ENCODE measurements around the gene MPL.
"Not testable (repeated sequence)": the region's sequence is repeated elsewhere in the genome, so short reads cannot be mapped to it uniquely, and the experiment has no call there.

Gene MPL

DNA sequence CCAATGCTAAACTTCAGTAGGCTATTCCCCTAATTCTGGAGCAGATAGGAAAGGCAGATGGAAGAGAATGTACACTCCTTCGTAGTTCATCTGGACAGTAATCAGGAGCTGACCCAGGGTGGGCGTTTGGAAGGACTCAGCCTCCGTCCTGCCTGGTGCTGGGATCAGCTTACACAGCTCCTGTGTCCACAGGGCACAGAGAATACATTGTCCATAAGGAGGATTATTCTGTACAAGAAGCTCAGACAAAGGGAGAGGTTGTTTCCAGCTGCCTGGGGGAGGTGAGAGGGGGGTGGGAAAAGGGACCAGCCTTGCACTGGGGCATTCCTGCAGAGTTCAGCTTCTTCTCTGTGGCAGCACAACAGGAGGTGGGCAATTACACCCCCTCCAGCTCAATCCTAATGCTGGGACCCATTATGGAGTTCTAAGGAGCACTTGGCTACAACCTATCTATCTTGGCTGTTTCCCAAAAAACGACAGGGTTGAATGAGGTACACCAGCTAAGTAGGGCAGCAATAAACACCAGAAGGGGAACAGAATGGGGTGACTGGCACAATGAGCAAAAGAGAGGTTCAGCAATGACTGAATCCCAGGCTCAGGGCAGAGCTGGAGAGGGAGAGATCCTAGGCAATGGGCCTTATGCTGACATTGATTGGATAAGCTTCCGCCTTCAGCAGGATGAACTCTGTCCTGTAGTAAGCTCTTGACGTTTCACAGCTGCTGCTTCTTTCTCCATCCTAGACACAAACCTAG lies 44.6 kb downstream of the MPL start:
- no peak for DNase-seq

DNA sequence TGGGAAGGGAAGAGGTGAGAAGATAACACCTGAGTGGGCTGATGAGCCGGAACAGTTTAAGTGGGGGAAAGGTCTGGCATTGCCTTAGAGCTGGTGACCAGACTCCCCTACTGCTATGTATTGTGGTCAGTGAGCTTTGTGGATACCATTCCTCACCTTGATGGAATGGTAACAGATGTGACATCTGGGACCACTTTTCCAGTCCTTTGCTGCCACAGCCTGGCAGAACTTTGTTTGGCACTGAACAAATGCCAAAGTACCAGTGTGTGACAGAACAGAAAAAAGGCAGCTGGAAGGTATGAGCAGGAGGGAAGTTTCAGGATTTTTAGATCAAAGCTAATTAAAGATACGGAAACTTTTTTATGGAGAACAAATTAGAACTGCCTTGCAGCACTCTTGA lies 45.8 kb downstream of the MPL start:
- DNase-seq: no peak

DNA sequence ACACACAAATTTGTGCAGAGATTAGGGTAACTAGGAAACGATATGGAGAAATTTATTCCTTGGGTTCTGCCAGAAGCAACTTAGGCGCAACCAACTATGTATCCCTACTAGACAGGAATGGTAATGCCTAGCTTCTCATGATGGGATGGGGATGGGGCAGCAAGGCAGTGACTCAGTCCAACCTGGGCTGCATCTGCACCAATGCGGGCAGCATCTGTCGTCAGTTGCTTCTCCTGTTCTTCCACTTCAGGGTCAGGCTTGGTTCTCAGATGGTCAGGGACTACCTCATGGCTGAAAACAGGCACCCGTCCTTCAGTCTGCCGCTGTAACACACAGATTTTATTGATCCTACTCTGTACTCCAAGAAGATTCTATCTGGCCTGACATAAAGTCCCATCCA lies 49.1 kb downstream of the MPL start:
- DNase-seq: no peak

DNA sequence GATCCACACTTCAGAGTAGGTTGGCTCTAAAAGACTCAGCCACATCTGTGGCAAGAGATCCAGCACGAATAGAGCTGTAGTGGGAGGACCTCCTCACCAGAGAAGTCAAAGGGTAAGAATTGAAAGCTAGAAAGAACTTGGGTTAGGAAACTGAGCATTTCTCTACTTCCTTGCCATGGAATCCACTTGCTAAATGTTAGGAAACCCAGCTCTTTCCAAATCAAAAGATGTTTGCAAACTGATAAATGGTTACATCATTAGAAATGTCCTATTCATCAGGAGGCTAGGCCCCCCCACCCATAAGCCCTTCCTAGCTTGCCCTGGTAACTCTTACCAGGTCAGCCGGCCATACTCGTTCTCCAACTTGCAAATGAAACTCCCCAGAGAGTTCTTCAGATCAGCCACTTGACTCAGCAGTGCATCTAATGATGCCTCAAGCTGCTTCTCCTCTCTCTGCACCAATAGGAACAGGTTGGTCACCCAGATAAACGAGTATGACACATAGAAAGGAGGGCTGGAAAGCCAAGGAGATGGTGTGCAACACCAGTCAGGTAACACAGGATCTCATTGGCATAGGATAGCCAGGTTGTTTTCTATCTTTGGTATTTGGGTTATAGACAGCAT lies 50.5 kb downstream of the MPL start:
- peak; percentile 78 to 83 for DNase-seq

DNA sequence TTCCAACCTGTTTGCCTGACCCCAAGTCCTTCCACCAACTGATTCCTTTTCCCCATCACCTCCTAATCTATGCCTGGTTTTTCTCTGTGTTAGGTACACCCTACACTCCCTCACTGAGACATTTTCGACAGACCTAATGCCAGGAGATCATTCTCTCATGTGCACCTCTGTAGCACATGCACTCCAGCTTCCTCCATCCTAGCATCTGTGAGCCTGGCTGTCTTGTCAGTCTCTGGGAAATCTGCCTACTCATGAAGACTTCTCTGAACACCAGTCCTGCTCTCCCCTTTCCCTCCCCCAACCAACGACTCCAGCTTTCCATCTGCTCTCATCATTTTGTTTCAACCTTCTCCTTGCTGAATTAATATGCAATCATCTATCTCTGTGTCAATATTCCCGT lies 51.0 kb downstream of the MPL start:
- DNase-seq: no peak

DNA sequence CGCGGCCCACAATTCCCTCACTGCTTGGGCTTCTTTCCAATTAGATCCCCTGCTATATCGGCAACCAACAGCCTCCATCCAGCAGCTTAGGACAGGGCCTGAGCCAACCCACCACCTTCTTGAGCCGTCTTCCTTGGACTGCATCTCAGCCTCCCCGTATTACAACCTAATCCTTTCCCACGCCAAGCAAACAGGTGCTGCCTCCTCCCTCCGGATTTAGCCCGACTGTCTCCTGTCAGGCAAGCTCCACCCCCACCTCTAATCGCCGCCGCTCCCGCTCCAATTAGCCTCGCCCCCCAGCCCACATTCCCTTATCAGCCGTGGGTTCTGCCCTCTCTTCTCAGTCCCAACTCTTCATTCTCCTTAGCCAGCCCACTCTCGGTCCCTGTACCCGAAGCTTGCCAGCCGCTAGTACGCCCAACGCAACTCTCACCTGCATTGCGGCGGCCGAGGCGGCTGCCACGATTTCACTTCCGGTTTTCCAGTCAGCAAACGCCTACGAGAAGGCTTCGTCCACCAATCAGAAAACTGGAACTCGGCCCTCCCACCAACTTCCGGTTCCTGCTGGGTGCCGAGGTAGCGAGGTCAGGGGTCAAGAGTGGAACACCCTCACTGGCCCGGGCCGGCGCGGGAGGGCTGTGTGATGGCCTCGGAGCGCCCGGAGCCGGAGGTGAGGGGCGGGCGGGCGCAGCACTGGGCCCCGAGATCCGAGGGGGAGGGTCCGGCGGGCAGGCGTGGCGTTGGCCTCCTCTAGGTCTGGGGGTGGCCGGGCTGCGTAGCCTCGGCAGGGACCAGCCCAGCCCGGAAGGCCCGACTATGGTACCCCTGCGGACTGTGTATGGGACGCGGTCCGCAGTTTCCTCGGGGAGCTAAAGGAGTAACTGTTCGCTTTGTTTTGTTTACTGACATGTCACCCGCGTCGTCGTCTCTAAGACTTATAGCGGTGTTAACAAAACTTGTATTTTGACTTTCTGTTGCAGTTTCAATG lies 52.0 kb downstream of the MPL start, which contains the start of the genes MED8 and SZT2:
Gene MED8, minus strand, starts transcription at position 475 of the 988 bp plus-strand sequence. Its CDS starts 36 bp downstream, at position 439.
Gene SZT2, plus strand, starts transcription at position 574 of the 988 bp plus-strand sequence. Its CDS starts 70 bp downstream, at position 644.
- DNase-seq: peak; percentile 93 to 98

DNA sequence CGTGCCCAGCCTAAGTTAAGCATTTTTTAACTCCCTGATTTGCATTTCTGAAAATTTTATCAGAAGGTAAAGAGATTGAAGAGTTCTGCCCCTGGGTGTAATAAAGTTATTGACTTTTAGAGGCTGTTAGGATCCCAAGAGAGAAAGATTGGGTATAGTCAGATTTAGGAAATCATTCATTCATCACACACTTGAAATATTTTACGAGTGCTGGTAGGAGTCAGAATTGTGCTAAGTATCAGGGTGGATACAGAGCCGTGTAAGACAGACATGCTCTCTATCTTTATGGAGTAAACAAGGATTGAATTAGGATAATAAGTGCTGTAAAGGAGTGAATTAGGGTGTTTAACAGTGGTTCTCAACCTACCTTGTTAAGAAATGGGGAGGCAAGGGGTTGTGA lies 55.1 kb downstream of the MPL start:
- DNase-seq: no peak

DNA sequence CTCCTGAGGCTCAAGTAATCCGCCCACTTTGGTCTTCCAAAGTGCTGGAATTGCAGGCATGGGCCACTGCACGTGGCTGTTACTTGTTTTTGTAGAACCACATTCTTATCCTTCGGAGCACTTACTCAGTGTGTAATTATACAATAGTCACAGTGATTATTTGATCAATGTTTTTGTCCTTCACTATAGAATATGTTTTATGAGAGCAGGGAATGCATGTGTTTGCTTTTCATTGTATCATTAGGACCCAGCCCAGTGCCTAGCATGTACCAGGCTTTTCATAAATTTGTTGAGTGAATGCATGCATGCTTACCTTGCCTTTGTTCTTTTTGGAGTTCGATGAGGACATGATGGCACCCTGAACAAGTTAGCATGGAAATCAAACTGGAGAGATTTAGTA lies 57.9 kb downstream of the MPL start:
- no peak for DNase-seq

DNA sequence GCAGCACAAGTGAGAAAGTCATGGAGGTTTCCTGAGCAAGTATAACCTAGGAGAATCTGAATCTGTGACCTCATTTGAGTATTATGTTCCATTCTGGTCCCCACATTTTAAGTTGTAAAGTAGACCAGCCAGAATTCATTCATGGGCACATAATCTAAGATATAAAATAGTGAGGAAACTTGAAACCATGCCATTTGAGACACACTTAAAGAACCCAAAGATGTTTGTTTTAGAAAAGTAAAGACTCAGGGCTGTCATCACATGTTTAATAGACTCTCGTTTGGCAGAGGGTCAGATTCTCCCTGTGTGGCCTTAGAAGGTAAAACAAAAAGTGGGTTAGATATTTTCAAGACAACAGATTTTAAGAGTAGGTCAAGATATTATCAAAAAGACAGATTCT lies 58.4 kb downstream of the MPL start:
- DNase-seq: no peak

DNA sequence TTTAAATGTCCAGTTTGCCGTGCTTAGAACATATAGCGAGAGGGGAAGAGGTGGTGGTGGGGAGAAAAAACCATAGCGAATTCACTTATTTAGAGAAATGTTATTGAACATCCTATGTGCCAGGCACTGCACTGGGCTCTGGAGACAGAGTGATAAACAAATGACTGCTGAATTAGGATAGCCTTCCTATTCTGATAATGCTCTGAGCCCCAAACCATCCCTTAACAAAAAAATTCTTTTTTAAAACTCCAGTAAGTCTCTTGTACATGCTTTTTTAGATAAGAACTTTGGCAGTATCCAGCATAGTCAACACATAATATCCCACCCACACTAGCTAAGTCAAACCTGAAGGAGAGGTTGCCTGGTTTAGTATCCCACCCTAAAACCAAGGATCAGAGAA lies 60.6 kb downstream of the MPL start:
- DNase-seq: no peak

DNA sequence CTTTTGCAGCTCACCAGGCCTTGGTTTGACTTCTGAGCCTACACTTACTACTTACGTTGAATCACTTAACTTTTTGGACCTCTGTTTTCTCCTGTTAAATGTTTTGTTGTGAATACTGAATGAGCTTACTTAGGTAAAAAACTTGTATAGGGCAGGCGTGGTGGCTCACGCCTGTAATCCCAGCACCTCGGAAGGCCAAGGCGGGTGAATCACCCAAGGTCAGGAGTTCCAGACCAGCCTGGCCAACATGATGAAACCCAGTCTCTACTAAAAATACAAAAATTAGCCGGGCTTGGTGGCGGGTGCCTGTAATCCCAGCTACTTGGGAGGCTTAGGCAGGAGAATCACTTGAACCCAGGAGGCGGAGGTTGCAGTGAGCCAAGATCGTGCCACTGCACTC lies 62.8 kb downstream of the MPL start:
- not testable (repeated sequence) for DNase-seq

DNA sequence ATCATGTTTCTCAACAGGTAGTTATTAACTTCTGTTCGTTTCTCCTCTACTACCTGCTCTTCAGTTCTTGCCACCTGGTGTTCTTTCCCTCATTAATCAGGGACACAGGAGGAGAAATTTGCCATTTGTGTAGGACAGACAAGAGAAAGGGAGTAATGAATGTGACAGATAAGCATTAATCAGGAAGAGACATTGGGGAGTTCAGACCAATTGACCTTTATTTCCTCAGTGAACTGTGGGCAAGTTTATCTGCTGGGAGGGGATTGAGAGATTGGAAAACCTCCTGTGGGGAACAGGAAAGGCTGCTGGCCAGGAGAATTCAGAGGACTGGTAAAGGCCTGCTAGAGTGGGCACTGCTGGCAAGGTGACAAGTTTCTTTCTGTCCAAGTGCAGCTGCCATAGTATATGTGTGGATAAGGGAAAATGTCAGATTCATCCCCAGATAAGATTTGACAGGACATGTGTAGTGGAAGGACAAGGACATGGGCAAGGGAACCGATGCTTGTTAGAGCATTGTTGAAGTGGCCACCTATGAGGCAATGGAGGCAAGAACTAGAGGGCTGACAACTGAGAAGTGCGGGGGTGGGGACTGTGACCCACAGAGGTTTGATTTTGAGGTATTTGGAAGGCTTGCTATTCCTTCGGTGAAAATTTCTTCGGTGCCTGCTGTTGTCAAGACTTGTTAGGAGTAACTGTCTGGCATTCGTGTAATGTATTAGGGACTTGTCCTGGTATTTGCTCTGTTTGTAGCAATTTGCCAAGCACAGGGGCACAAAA lies 64.7 kb downstream of the MPL start:
- no peak for DNase-seq
